Dermis blood vessel endothelial cell (primary cell): ENCODE measurements around the gene BEX1. TPM values are rescaled to one million over a fixed set of nuclear protein-coding genes. Genes with fewer than 3 reads are reported as not detected.
"Not testable (repeated sequence)": the region's sequence is repeated elsewhere in the genome, so short reads cannot be mapped to it uniquely, and the experiment has no call there.

Source experiments
- DNase-seq: peaks from one replicate; pipeline ENCODE4 v3.0.0; 2010
- total RNA-seq: library from RNA; depleted of rRNA; stranded (reverse); fragments of >200 nt; gene quantifications from 2 replicates; pipeline ENCODE4 v1.2.3, GENCODE V29; 2014

BEX1 gene
- not detected in 2 replicates for total RNA-seq

GRCh38 chrX:103063918-103064434 lies at the start of gene BEX1:
BEX1 (minus strand) TSS chrX:103064171; CDS start chrX:103063274, 897 bp downstream.
- DNase-seq = peak; percentile 1

- not testable (repeated sequence) for DNase-seq
These were observed 45.5 kb upstream of the BEX1 start for GRCh38 chrX:103109497-103109896.

GRCh38 chrX:103107836-103108235 lies 43.9 kb upstream of the BEX1 start:
- no peak for DNase-seq

GRCh38 chrX:103107227-103107737 lies 43.3 kb upstream of the BEX1 start:
- DNase-seq = not testable (repeated sequence)

- DNase-seq = not testable (repeated sequence)
These were observed 40.4 kb upstream of the BEX1 start for GRCh38 chrX:103104370-103104769.

GRCh38 chrX:103103866-103104265 lies 39.9 kb upstream of the BEX1 start:
- DNase-seq = not testable (repeated sequence)

GRCh38 chrX:103101299-103102042 lies 37.5 kb upstream of the BEX1 start:
- DNase-seq = no peak

- DNase-seq = no peak
These were observed 36.5 kb upstream of the BEX1 start for GRCh38 chrX:103100484-103100883.

GRCh38 chrX:103099691-103100090 lies 35.7 kb upstream of the BEX1 start:
- DNase-seq = no peak

GRCh38 chrX:103098488-103098887 lies 34.5 kb upstream of the BEX1 start:
- no peak for DNase-seq

- DNase-seq = no peak
These were observed 29.0 kb upstream of the BEX1 start, which contains the start of gene NXF3 for GRCh38 chrX:103092942-103093341. NXF3 (minus strand) TSS chrX:103093143; CDS start chrX:103093023, 120 bp downstream.

GRCh38 chrX:103081051-103081450 lies 17.1 kb upstream of the BEX1 start:
- no peak for DNase-seq

- no peak for DNase-seq
These were observed 9.5 kb upstream of the BEX1 start for GRCh38 chrX:103073467-103073866.

GRCh38 chrX:103066606-103067005 lies 2.6 kb upstream of the BEX1 start:
- DNase-seq = no peak

- peak; percentile 45 for DNase-seq
These were observed 653 bp downstream of the BEX1 start for GRCh38 chrX:103063191-103063845.

- no peak for DNase-seq
These were observed 2.5 kb downstream of the BEX1 start for GRCh38 chrX:103061486-103061885.

GRCh38 chrX:103056902-103057301 lies 7.1 kb downstream of the BEX1 start:
- no peak for DNase-seq

- DNase-seq = no peak
These were observed 11.3 kb downstream of the BEX1 start for GRCh38 chrX:103052625-103053024.

GRCh38 chrX:103051260-103051789 lies 12.6 kb downstream of the BEX1 start:
- DNase-seq = no peak

- DNase-seq = not testable (repeated sequence)
These were observed 30.6 kb downstream of the BEX1 start for GRCh38 chrX:103033371-103033770.

GRCh38 chrX:103017542-103017941 lies 46.4 kb downstream of the BEX1 start:
- DNase-seq = no peak

- DNase-seq = no peak
These were observed 51.0 kb downstream of the BEX1 start for GRCh38 chrX:103012945-103013344.
